HG03521 (cell line): ENCODE results near the gene GNG11.

Experiments used
- ATAC-seq: cut with Tn5 transposase; IDR thresholded peaks from one replicate; pipeline ENCODE4 v1.9.1; 2021; ENCODE audit warnings: mild to moderate bottlenecking, moderate library complexity; ENCODE audit not compliant: unreplicated experiment

GNG11 gene

GRCh38 chr7:93945756-93946535 is 24.4 kb downstream of the GNG11 start:
- no peak for ATAC-seq

DNA sequence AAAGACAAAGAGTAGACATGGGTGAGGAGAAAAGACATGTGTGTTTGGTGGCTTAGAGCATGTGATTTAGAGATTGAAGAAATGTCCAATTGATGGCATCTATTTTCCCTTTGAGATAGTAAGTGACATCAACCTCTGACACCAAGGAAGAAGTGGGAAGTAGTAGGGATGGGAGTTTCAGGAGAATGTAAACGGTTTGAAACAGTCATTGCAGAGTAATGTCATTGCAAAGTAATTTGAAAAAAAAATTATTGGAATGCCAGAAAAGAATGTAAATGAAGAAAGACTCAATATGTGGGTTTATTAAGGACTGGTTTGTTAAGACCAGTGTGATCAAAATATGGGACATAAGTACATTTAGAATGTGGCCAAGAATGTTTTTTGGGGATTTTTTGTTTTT is 26.6 kb downstream of the GNG11 start:
- no peak for ATAC-seq

GRCh38 chr7:93948873-93949272 is 27.3 kb downstream of the GNG11 start:
- no peak for ATAC-seq

GRCh38 chr7:93949423-93949822 is 27.9 kb downstream of the GNG11 start:
- no peak for ATAC-seq

DNA sequence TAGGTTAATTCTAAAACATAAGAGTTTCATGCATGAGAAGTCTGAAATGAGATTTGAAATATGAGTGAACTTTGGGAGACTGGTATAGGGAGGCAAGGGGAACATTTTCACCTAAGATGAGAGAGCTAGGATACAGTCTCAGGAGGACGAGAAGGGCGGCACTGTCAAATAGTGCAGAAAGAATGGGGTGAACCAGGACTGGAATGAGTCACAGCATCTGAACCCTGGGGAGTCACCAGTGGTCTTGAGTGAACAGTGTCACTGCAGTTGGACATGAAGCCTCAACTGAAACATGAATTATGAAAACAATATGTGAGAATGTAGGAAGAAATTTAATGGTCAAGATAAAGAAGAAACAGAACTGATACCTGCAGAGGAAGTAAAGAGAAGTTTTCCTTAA is 33.8 kb downstream of the GNG11 start:
- ATAC-seq = no peak

GRCh38 chr7:93957767-93958166 is 36.2 kb downstream of the GNG11 start:
- ATAC-seq = no peak

DNA sequence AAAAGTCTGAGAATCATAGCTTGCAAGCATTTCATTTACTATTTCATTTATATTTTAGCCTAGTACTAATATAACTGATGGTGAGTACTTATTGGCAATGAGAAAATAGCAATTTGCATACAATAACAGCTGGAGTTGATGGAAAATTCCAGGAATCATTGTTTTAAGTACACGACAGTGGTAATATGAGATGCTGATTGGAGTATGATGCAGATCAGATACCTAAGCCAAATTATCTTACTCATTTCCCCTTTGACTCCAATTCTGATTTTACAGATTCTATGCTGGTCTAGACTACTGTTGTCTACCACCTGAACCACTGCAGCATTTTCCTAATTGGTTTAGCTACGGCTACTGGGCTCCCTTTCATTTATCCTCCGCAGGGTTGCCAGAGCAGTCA is 36.7 kb downstream of the GNG11 start:
- no peak for ATAC-seq

GRCh38 chr7:93958651-93959050 is 37.1 kb downstream of the GNG11 start:
- ATAC-seq = no peak

GRCh38 chr7:93960986-93961385 is 39.5 kb downstream of the GNG11 start:
- ATAC-seq = no peak

DNA sequence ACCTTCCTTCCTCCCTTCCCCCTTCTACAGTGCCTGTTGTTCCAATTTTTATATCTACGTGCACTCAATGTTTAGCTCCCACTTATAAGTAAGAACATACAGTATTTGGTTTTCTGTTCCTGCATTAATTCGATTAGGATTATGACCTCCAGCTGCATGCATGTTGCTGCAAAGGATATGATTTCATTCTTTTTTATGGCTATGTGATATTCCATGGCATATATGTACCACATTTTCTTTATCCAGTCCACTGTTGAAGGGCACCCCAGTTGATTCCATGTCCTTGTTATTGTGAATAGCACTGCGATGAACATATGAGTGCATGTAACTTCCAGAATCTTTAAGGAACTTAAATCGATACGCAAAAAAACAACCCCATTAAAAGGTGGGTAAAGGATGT is 42.7 kb downstream of the GNG11 start:
- no peak for ATAC-seq

DNA sequence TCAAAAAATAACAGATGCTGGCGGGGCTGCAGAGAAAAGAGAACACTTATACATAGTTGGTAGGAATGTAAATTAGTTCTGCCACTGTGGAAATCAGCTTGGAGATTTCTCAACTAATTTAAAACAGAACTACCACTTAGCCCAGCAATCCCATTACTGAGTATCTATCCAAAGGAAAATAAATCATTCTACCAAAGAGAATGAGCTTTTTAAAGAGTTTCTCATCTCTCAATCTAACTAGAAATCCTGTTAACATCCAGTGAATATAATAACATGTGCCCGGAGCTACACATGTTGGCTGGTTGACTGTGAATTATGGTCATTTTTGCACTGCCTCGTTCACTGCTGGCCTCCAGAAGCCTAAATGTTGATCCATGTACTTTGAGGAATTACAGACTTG is 43.3 kb downstream of the GNG11 start:
- ATAC-seq = no peak

GRCh38 chr7:93968911-93969620 is 47.5 kb downstream of the GNG11 start:
- ATAC-seq = no peak

- ATAC-seq = no peak
Observed at GRCh38 chr7:93972029-93972725, 50.6 kb downstream of the GNG11 start.

DNA sequence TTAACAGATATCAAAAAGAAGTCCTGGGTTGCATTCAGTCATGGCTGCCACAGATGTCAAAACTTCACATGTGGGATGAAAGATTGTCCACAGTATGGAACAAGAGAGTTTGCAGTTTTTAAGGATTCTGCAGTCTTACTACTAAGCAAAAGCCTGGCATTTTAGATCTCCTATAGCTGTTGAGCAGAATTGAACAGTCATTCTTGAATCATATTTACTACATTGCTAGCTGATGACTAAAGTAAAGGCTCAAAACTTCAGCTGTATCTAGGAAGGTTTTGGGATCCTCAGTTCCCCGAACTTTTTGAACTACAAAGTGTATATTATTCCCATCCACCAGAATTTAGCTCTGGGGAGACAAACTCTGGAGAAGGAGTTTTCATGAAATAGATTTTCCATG is 51.6 kb downstream of the GNG11 start:
- ATAC-seq = no peak

- ATAC-seq = no peak
Observed at GRCh38 chr7:93977211-93977950, 55.8 kb downstream of the GNG11 start.
